Transverse colon (tissue), 4 donors: ENCODE data around the gene CORO2A. TPM values are rescaled to one million over a fixed set of nuclear protein-coding genes. Genes with fewer than 3 reads are reported as not detected.

Experiments
- DNase-seq: peaks from one replicate; pipeline ENCODE4 v3.0.0-alpha.2; 2019
- H3K27ac ChIP-seq, 4 donors: fragments of 200-600 bp; sonication (generic); 2 replicates each; pipeline ENCODE4 v1.5.1; 2016 to 2018; ENCODE audit warnings: inconsistent platforms in 4 of 4
- H3K27me3 ChIP-seq: fragments of 200-600 bp; sonication (generic); 2 replicates; pipeline ENCODE4 v1.5.1; 2017; ENCODE audit warnings: inconsistent platforms
- H3K36me3 ChIP-seq, 4 donors: fragments of 200-600 bp; sonication (generic); 2 replicates each; pipeline ENCODE4 v1.5.1; 2017 to 2019; ENCODE audit warnings: inconsistent platforms in 4 of 4
- H3K4me1 ChIP-seq, 4 donors: fragments of 200-600 bp; sonication (generic); 2 replicates each; pipeline ENCODE4 v1.5.1; 2017 to 2020; ENCODE audit warnings: inconsistent platforms in 4 of 4
- H3K4me3 ChIP-seq, 4 donors: fragments of 200-600 bp; sonication (generic); 1 replicate in 1 of 4; 2 replicates in 3 of 4; pipeline versions ENCODE4 v1.5.1 to v1.6.1; 2017 to 2019; ENCODE audit warnings: inconsistent platforms in 4 of 4
- H3K9me3 ChIP-seq, 2 donors: fragments of 200-600 bp; sonication (generic); 2 replicates each; pipeline ENCODE4 v1.5.1; 2017 to 2019; ENCODE audit warnings: inconsistent platforms in 2 of 2
- EP300 ChIP-seq: sonication (generic); formaldehyde crosslinking; IDR thresholded peaks from one replicate; pipeline ENCODE4 v1.6.1; 2017; ENCODE audit warnings: antibody characterized with exemption, low read depth
- POLR2A ChIP-seq: fragments of 450-650 bp; IDR thresholded peaks from one replicate; pipeline ENCODE4 v1.6.1; 2016; ENCODE audit warnings: antibody characterized with exemption, mild to moderate bottlenecking, moderate library complexity
- POLR2AphosphoS5 ChIP-seq, 3 donors: sonication (generic); formaldehyde crosslinking; IDR thresholded peaks; one replicate each; pipeline ENCODE4 v1.6.1; 2016; ENCODE audit warnings: antibody characterized with exemption in 3 of 3
- WGBS, 2 donors: methylation state at CpG; one replicate each; pipeline ENCODE4 v1.1.5; 2018; ENCODE audit warnings: low coverage in 1 of 2; 5-methylcytosine and 5-hydroxymethylcytosine counted together
- in situ Hi-C, 4 donors: fragments of 200-750 bp; cut with MboI; loops; one replicate each; pipeline versions ENCODE4 v1.15.0 to v1.15.1; 2017; ENCODE audit warnings: low sequenced_read_pairs in 3 of 4, low pct_ligation_motif_present in 1 of 4, low pct_unique_long_range_greater_than_20kb in 1 of 4
- intact Hi-C: fragments of 100-400 bp; cut with DNase I; formaldehyde crosslinking; loops from one replicate; pipeline ENCODE4 v1.15.1; 2023; ENCODE audit warnings: low total_unique reads
- total RNA-seq, 4 donors: library from RNA; depleted of rRNA; stranded (reverse); fragments of >200 nt; gene quantifications; one replicate each; pipeline ENCODE4 v1.1.0, GENCODE V29; 2016
- TF ChIP-seq, protein P1 (sequence below), 5 experiments: fragments of 200-600 bp in 3 of 5; fragments of 450-650 bp in 2 of 5; sonication (generic) in 3 of 5; IDR thresholded peaks; 1 replicate in 2 of 5; 2 replicates in 3 of 5; pipeline ENCODE4 v1.5.1; 2016 to 2017; ENCODE audit warnings: antibody characterized with exemption in 5 of 5, inconsistent platforms in 3 of 5, mild to moderate bottlenecking in 2 of 5, moderate library complexity in 1 of 5

Gene CORO2A
- total RNA-seq, 4 donors from 2014 or later: 10.0 to 59.1 (median 47.1) TPM

DNA sequence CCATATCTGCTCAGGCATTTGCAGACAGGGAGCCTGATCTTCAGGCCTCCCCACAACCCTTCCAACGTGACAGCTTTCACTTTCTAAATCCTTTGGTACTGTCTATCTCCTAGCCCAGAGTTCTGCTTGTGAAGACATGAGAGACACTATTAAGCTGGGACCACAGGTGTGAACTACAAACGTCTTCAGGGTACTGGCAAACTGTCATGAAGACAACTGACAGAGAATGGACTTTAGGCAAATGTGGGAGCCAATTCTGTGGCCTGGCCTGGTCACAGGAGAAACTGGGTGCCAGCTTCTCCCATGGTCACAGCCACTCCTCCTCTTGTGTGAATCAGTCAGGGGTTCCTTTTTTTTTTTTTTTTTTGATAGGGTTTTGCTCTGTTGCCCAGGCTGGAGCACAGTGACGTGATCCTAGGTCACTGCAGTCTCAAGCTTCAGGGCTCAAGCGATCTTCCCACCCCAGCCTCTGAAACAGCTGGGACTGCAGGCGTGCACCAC is 83.9 kb downstream of the CORO2A start:
- peaks cover 0 to 23% (median 0%) of the 10 kb centered on the region in 4 donors for H3K4me1 ChIP-seq
- peak overlapping the region; percentile 47 to 72 (median 60) for H3K27ac ChIP-seq
- DNase-seq: no peak
- in situ Hi-C loops: no loop called here
- no peak overlapping the region for H3K4me3 ChIP-seq
- H3K36me3 ChIP-seq: peaks cover 0 to 14% (median 2%) of the 10 kb centered on the region in 4 donors
- intact Hi-C loops: no loop called here
- TF ChIP-seq POLR2AphosphoS5 (IDR thresholded peaks at IDR 0.05): no peak
- TF ChIP-seq EP300: no peak
- TF ChIP-seq, protein P1, sequence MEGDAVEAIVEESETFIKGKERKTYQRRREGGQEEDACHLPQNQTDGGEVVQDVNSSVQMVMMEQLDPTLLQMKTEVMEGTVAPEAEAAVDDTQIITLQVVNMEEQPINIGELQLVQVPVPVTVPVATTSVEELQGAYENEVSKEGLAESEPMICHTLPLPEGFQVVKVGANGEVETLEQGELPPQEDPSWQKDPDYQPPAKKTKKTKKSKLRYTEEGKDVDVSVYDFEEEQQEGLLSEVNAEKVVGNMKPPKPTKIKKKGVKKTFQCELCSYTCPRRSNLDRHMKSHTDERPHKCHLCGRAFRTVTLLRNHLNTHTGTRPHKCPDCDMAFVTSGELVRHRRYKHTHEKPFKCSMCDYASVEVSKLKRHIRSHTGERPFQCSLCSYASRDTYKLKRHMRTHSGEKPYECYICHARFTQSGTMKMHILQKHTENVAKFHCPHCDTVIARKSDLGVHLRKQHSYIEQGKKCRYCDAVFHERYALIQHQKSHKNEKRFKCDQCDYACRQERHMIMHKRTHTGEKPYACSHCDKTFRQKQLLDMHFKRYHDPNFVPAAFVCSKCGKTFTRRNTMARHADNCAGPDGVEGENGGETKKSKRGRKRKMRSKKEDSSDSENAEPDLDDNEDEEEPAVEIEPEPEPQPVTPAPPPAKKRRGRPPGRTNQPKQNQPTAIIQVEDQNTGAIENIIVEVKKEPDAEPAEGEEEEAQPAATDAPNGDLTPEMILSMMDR (IDR thresholded peaks at IDR 0.05): no peak
- TF ChIP-seq POLR2A: no peak
- no peaks in the 10 kb centered on the region for H3K9me3 ChIP-seq
- H3K27me3 ChIP-seq: no peaks in the 10 kb centered on the region
- WGBS, 2 donors: 60 to 75% methylated on average over 3 to 5 of the region's 5 CpGs

DNA sequence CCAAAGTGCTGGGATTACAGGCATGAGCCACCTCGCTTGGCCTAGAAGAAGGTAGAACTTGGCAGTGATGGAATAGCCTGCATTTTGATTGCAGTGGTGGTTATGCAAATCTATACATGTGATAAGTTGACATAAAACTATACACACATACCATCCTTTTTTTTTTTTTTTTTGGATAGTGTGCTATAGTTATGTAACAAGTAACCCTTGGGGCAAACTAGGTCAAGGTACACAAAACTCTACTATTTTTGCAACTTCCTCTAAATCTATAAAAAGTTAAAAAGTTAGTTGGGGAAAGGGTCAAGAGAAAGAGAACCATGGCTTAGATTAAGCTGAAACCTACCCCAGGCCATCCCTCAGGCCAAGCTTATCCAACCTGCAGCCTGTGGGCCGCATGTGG is 84.5 kb downstream of the CORO2A start:
- no peaks in the 10 kb centered on the region for H3K9me3 ChIP-seq
- peaks cover 0 to 14% (median 2%) of the 10 kb centered on the region in 4 donors for H3K36me3 ChIP-seq
- peaks cover 0 to 22% (median 0%) of the 10 kb centered on the region in 4 donors for H3K4me1 ChIP-seq
- TF ChIP-seq POLR2AphosphoS5 (IDR thresholded peaks at IDR 0.05): no peak
- WGBS, 2 donors: 84 to 95% methylated on average over 2 of the region's 2 CpGs
- H3K27me3 ChIP-seq: no peaks in the 10 kb centered on the region
- H3K4me3 ChIP-seq: no peak overlapping the region
- intact Hi-C loops (no loop called here), in situ Hi-C loops (no loop called here)
- peak overlapping the region; percentile 47 to 72 (median 60) for H3K27ac ChIP-seq
- no peak for DNase-seq

DNA sequence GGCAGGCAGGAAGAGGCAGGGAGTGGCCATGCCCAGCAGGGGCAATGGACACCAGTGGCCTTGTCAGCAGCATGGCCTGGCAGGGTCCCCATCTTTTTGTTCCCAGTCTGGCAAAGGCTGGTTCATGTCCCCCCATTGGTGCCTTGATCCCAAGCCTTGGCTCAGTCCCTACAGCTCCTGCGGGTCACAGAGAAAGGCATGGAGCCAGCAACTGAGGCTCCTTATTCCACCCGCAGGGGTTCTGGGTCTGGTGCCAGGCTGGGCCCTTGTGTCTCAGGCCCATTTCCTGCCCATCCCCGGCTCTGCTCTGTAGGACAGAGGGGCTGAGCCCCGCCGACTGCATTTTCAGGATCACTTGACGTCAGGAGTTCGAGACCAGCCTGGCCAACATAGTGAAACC is 87.4 kb downstream of the CORO2A start:
- intact Hi-C loops: no loop called here
- peak overlapping the region in 3 of 4 donors; percentile 28 to 60 (median 50) for H3K27ac ChIP-seq

DNA sequence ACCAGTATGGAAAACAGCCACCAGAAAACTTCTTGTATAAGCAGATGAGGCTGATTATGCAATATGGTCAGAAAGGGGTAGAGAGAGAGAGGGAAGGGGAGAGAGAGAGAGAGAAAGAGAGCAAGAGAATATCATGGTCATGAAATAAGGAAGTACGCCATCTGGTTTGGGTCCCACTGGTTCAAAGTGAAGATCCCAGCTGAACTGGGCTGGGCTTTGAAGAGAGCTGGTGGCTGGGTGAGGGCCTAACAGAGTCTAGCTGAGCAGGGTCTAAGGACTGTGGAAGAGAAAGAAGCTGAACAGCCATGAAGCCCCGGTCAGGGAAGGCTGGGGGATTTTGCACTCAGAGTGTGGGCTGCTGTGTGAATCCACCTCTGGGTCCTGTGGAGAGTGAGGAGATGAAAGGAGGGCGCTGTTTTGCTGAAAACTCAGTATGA is 88.0 kb downstream of the CORO2A start:
- WGBS, 2 donors: 69 to 90% methylated on average over 2 to 3 of the region's 3 CpGs
- H3K4me3 ChIP-seq: no peak overlapping the region
- DNase-seq: peak; percentile 26
- no peaks in the 10 kb centered on the region for H3K27me3 ChIP-seq
- intact Hi-C loops (no loop called here), in situ Hi-C loops (no loop called here)
- TF ChIP-seq POLR2A (peak; percentile 11), POLR2AphosphoS5 (IDR thresholded peaks at IDR 0.05) (no peak)
- no peaks in the 10 kb centered on the region for H3K9me3 ChIP-seq
- H3K4me1 ChIP-seq: peaks cover 3 to 48% (median 11%) of the 10 kb centered on the region in 4 donors
- H3K27ac ChIP-seq: peak overlapping the region; percentile 13 to 60 (median 39)
- peaks cover 0 to 12% (median 2%) of the 10 kb centered on the region in 4 donors for H3K36me3 ChIP-seq

More for the DNA sequence above, 87.4 kb downstream of the CORO2A start:
- in situ Hi-C loops: no loop called here
- peaks cover 0 to 14% (median 2%) of the 10 kb centered on the region in 4 donors for H3K36me3 ChIP-seq
- TF ChIP-seq POLR2A (no peak), EP300 (no peak)
- WGBS, 2 donors: 97% methylated on average over 7 of the region's 7 CpGs; no CpG with 5 or more reads in 1 of the 2 donors
- no peak for DNase-seq
- no peaks in the 10 kb centered on the region for H3K9me3 ChIP-seq
- H3K4me1 ChIP-seq: peaks cover 2 to 44% (median 7%) of the 10 kb centered on the region in 4 donors
- no peak overlapping the region for H3K4me3 ChIP-seq
- no peaks in the 10 kb centered on the region for H3K27me3 ChIP-seq

DNA sequence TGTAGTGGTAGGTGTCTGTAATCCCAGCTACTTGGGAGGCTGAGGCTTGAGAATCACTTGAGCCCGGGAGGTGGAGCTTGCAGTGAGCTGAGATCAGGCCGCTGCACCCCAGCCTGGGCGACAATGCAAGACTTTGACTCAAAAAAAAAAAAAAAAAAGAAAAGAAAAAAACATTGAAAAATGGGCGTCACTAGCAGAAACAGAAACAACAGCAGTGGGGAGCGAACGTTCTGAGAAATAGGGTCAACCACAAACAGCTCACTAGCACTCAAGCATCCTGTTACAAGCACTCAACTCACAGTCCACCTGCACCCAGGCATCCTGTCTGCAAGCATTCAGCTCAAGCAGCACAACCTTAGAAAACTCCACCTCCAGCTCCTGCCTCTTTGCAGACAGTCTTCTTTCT is 90.6 kb downstream of the CORO2A start:
- peaks cover 3 to 34% (median 11%) of the 10 kb centered on the region in 4 donors for H3K4me1 ChIP-seq
- H3K27me3 ChIP-seq: no peaks in the 10 kb centered on the region
- H3K4me3 ChIP-seq: no peak overlapping the region
- H3K9me3 ChIP-seq: no peaks in the 10 kb centered on the region
- peak overlapping the region; percentile 34 to 74 (median 60) for H3K27ac ChIP-seq
- TF ChIP-seq POLR2A: peak; percentile 66
- no peak for TF ChIP-seq EP300
- TF ChIP-seq, protein P1 (IDR thresholded peaks at IDR 0.05): no peak
- peak in 2 of 3 donors; percentile 44 to 69 for TF ChIP-seq POLR2AphosphoS5 (IDR thresholded peaks at IDR 0.05)
- in situ Hi-C loops (no loop called here), intact Hi-C loops (no loop called here)
- WGBS, 2 donors: 54 to 57% methylated on average over 6 of the region's 6 CpGs
- peaks cover 0 to 7% (median under 1%) of the 10 kb centered on the region in 4 donors for H3K36me3 ChIP-seq
- peak; percentile 75 for DNase-seq
